COLO668 (cell line): Measurements from ENCODE around the gene MEA1.

Experiments
- DNase-seq: peaks from one replicate; lab custom pipeline; 2025; ENCODE audit not compliant: unreplicated experiment; lab: John Stamatoyannopoulos, UW

MEA1 gene

DNA sequence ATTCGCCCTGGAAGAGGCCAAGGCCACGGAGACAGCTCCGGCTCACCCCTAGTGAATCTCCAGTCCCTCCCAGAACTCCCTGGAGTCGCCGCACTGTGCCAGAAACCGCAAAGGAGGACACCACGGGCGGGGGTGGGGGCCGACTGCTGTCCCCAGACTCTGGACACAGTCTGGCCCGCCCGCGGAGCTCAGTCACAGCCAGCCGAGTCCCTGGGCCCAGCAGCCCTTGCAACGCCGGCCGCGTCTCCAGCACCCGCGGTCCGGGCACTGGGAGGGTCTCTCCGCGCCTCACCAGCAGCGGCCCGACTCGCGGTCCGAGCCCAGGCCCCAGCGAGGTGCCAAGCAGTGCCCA is 35.3 kb downstream of the MEA1 start:
- DNase-seq: peak; percentile 46

DNA sequence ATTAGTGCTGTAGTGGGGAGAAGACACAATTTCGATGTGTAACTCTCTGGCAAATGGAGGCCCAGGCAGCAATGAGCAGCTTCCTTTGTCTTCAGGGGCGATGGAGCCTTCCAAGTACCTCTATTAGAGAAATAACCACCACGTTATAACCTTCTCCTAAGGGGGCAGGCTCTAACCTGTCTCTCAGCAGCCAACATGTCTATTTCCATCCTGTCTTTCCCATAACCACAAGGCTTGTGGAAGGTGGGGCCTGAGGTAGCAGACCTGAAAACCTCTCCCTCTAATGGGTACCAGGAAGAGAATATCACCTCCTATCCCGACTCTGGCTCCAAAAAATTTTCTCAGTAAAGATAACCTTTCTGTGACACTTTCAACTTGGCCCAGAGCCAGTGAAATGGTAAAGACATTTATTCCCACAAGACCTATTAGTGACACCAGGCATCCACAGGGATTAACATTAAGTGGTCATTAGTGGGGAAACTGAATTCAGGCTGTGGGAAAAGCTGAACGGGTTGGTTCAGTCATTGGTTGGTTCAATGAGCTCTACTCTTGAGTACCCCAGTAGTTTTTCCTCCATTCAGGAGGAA is 38.7 kb downstream of the MEA1 start:
- no peak for DNase-seq

DNA sequence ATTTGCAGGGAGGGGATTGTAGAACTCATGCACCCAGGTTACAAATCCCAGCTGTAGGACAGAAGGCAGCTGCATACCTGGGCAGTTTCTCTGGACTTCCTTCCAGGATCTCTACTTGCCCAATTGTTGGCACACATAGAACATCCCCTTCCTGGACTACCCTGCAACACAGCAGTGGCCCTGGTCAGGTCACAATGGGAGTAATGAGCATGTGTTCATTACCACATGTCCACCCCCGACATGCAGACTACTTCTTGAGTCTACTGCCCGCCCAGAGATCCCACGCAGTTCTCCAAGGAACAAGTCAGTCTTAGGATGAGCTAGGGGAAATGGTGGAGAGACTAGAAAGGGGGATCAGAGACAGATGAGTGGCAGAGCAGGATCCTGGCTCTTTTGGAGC is 39.8 kb downstream of the MEA1 start:
- no peak for DNase-seq

DNA sequence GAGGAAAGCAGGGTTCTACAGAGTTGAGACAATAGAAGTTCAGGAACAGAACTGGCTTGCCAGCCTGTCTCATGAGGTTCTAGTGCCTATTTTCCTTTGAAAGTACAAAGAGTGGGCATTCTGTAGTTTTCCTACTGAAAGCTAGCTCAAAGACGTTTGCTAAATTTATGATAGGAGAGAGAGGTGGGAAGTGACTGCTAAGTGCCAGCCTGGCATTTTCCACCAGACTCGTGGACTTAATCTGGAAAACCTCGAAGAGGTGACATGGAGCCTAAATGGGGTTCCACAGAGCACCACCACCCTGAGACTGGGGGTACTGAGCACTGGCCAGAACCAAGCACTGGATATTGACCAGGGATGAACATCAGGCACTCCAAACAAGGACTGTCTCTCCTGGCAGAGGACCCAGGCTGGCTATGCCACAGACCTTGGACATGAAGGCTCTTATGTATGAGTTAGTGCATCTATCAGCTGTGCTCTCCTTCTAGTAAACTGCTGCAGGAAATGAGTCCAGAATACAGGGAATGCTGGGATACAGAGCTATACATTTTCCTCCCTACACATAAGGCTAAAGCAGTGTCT is 41.9 kb downstream of the MEA1 start:
- DNase-seq: no peak

DNA sequence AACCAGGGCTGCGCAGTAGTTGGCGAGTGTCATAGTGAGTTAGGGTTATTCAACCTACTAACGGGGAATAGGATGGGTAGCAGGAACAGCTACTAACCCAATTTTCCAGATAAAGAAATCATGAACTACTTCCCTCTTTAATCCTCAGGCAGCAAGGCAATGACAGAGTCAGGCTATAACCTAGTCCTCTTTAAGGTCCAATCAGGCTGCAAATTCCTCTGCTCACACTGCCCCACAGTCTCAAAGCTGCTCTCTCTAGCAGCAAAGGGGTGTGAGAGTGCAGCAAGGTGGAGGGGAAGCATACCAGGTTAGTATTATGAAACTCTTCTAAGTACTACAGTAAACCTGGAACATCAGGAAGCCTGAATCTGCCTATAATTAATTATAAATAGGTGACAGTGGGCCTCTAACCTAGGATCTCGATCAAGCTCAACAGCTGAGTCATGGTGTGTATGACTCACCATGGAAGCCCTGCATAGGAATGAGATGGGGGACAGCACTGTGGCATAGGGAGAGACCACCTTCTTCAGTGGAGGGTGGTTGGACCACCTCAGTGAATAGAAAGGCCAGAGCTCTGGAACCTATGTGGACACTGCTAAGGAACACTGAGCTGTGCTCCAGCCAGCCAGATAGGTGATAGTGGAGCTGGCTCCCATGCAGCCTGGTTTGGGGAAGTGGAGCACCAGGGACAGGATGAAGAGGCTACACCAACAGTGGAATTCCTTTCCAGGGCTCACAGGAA is 42.7 kb downstream of the MEA1 start:
- no peak for DNase-seq

DNA sequence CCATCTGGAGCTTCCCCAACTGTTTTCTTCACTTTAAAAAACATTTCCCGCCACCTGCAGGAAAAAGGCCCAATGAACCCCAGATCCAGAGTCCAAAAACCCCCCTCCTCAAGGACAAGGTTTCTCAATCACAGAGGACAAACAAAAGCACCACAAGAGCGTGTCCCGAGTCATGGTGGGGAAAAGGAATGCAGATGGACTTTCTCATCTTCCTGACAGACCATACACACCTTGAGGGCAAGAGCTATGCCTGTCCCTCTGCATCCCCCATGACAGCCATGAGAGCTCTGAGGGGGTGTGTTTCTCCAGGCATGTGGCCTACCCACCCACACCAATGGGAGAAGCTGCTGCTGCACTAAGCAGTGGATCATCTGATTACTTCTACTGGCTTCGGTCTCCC is 43.8 kb downstream of the MEA1 start:
- DNase-seq: no peak

DNA sequence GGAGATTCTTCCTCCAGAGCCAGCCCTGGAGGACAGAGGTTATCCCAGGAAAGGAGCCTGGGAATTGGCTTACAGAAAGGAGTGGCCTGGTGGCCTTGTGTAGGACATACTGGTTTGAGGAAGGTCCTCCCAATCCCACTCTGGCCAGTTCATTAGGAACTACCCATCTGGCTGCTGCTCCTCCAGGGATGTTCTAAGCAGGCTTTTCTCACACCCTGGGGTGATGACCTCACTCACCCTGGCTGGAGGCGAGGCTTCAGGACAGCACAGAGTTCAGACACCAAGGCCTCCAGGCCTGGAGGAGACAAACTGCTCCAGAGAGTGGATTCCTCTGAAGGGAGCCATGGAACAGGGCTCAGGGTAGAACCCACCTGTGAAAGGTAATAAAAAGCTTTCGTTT is 44.3 kb downstream of the MEA1 start:
- DNase-seq: no peak

DNA sequence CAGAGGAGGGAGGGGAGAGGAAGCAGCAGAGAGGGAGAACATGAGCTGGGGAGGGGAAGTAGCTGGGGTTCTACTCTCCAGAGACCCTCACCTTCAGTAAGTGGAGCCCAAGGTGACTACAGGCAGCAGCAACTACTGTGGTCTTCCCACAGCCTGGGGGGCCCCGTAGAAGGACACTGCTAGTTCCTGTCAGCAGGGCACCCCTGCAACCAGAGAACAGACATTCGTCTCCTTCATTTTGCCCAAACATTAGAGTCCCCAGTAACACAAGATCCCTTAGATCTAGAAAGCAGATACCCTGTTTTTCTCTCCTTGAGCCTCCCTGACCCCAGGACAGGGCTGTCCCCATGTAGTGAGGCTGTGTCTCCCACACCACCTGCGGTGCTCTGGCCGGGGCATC is 45.0 kb downstream of the MEA1 start:
- DNase-seq: no peak

DNA sequence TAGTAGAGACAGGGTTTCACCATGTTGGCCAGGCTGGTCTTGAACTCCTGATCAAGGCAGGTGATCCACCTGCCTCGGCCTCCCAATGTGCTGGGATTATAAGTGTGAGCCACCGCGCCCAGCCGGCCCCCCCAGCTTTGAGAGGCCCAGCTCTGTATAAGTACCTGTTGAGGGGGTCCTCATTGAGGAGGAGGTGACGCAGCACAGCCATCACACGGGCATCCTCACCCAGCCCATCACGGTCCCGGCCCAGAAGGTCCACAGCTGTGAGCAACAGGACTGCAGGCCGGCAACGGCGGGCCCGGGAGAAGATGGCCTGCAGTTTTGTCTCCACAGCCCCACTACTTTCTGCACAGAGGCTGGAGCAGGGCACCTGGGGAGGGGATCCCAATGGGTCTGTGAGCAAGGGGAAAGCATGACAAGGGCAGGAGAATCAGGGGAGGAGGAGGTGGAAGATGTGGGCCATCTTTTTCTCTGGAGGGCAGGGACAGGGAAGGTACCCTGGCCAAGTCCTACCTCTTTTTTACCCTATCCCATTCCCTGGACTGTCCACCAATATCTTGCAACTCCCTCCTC is 45.5 kb downstream of the MEA1 start:
- no peak for DNase-seq

DNA sequence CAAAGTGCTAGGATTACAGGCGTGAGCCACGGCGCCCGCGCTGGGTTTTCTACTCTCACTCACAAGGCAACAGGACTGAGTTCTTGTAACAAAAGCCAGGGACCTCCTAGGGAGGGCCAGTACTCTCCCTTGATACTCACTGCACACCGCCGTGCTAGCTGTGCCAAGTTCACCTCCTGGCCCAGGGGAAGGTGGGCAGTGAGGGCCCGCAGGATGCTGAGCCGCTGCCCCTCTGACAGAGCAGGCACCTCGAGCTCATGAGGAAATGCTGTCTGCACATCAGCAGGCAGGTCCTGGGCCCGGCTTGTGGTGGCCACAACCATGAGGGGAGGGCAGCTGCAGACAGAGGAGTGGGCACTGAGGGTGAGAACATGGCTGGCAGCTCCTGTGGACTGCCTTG is 46.5 kb downstream of the MEA1 start:
- DNase-seq: no peak

DNA sequence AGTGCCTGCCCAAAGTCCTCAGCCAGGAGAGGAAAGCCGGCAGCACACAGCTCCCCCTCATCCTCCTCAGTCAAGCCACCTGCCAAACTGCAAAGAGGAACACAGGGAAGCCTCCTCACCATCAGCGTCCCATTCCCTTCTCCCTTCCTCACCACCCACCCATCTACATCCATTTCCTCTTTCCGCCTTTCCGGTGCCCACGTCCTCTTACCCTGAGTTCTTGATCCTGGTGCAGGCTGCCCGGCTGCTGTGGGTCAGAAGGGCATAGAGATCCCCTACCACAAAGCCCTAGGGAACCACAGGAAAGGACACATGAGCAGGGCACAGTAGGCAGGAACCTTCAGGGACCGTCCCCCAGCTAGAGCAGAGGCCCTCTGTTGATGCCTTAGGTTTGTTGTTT is 47.2 kb downstream of the MEA1 start:
- DNase-seq: no peak

DNA sequence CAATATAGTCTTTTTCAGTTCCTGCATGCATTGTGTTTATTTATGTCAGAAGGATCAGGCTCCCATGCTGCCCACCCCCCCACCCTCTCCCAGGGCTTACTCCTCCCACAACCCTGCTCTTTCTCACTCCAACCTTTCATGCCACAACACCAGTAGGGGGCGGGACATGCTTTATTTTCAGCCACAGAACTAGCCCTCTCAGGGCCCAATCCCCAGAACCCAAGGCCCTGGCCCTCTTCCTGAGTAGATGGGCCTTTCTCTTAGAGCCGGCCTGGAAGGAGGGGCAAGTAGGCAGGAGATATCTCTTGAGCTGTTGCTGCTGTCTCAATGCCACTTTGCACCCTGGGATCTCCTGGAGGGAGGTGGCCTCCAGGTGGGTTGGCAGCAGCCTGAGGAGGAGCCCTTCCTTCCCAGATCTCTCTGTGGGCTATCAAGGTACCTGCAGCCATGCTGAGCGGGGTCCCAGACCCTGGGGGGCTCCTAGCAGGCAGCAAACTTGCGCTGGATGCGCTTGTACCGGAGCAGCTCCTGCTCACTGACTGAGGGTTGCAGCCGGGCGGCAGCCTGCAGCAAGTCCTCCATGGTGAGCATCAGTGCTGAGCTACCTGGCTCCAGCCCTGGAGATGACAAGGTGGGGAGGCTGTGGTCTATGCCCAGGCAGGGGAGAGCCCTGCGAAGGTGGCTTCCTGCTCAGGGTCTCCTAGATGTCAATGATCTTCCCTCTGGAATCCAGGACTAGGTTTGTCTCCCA is 49.7 kb downstream of the MEA1 start:
- peak; percentile 4 for DNase-seq

DNA sequence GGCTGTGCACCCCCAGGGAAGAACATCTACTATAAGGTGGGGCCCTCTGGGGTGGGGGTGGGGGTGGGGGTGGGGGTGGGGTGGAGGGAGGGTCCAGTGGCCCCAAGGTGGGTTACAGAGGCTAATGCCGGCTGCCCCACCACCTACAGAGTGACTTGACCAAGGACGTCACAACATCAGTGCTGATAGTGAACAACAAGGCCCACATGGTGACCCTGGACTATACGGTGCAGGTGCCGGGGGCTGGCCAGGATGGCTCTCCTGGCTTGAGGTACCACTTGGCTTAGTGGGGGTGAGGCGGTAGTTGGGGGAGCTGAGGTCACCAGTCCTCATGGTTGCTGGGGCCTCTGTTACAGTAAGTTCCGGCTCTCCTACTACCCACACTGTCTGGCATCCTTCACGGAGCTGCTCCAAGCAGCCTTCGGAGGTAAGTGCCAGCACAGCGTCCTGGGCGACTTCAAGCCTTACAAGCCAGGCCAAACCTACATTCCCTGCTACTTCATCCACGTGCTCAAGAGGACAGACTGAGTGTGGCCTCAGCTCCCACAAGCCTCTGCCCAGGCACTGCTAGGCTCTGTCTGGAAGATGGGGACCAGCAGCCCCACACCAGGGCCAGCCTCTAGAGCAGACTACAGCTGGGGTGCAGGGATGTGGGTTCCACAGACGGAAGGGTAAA is 50.4 kb downstream of the MEA1 start:
- DNase-seq: no peak

DNA sequence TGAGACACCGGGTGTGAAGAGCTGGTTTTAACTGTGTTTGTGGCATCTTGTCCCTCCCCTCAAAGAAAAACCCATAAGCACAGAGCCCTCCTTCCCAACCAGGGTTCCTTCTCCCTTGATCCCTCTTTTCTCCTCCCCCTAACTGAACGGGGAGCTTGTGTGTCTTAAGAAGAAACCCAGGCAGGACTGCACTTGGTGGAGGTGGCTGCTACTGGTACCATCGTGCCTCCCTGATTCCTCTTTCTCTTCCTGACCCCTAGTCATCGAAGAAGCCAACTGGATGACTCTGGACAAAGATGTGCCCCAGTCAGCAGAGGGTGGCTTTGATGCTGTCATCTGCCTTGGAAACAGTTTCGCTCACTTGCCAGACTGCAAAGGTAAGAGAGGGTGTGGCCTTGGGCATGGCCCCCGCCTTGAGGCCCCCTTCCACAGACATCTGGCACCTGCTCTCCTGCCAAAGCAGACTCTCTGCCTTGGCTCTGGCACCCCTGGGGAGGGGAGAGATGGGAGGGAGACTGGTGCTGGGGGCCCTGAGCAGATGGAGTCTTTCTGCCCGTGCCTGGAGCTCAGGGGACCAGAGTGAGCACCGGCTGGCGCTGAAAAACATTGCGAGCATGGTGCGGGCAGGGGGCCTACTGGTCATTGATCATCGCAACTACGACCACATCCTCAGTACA is 51.1 kb downstream of the MEA1 start:
- DNase-seq: no peak

DNA sequence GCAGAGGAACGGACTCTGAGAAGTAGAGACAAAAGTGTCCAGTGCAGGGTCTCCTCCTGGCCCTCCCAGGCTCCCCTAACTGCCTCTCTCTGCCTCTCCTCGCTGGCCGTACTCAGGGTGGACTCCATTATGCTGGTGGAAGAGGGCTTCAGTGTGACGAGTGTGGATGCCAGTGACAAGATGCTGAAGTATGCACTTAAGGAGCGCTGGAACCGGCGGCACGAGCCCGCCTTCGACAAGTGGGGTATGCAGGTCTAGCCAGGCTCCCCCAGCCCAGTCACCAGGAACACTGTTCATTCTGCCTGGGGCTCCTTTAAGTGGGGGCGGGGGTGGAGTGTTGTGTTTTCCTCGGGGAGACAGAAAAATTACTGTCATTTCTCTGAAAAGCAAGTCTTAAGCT is 51.6 kb downstream of the MEA1 start:
- DNase-seq: no peak
